K562 (cell line): ENCODE data around the gene VSIG10L. TPM values are rescaled to one million over a fixed set of nuclear protein-coding genes. Genes with fewer than 3 reads are reported as not detected.

Experiments
- ATAC-seq: fragments of 200-7000 bp; cut with Tn5 transposase; 3 replicates; pipeline ENCODE4 v1.9.1; 2020; ENCODE audit warnings: moderate library complexity
- BruUV-seq: library from RNA; stranded (reverse); fragments of 400-500 nt; replicated peaks from 2 replicates; lab custom pipeline; 2021; lab: Mats Ljungman, UMichigan
- CTCF ChIA-PET: fragments of 300-600 bp; formaldehyde crosslinking; extraction: SDS; loops from one replicate; lab custom pipeline; 2021; ENCODE audit warnings: low intra/inter-chr PET ratio; lab: Yijun Ruan, JAX
- POLR2A ChIA-PET: fragments of 300-600, 350-650 bp; sonication (Branson Sonifier 250); formaldehyde crosslinking; extraction: SDS; loops from one replicate; lab custom pipeline; 2021; ENCODE audit warnings: antibody characterized with exemption, inconsistent platforms; lab: Yijun Ruan, JAX
- DNase-seq, 4 experiments: peaks; one replicate each; pipeline versions ENCODE4 v3.0.0 to v3.0.0-alpha.2; 2011 to 2018; ENCODE audit warnings: low spot score in 3 of 4, mixed read lengths in 3 of 4; ENCODE audit errors: extremely low read depth in 1 of 4
- FAIRE-seq: peaks from 2 replicates; lab custom pipeline; 2011; peaks lifted over from hg19 to GRCh38; lab: Jason Lieb, UNC
- H2AFZ ChIP-seq: 2 replicates; pipeline ENCODE4 v1.6.0; 2011; ENCODE audit warnings: low read depth, low read length, control low read depth, inconsistent platforms
- H3K27ac ChIP-seq: fragments of 200-600 bp; 3 replicates; pipeline ENCODE4 v1.8.0; 2011; ENCODE audit warnings: low read depth, mild to moderate bottlenecking, control low read depth, inconsistent platforms, low read length, moderate library complexity, mixed read lengths; ENCODE audit errors: extremely low read depth
- H3K27me3 ChIP-seq, 2 experiments: fragments of 300-600 bp in 1 of 2; 2 replicates in 1 of 2; 3 replicates in 1 of 2; pipeline versions ENCODE4 v1.6.0 to v1.8.0; 2011; ENCODE audit warnings: inconsistent platforms in 2 of 2, low read length in 2 of 2, mild to moderate bottlenecking in 1 of 2, mixed read lengths in 1 of 2, moderate library complexity in 1 of 2; ENCODE audit not compliant: control insufficient read depth in 2 of 2, insufficient read depth in 2 of 2
- H3K36me3 ChIP-seq: fragments of 300-600 bp; 3 replicates; pipeline ENCODE4 v1.8.0; 2011; ENCODE audit warnings: mild to moderate bottlenecking, low read length, inconsistent platforms; ENCODE audit not compliant: control insufficient read depth, insufficient read depth
- H3K4me1 ChIP-seq, 2 experiments: fragments of 200-600 bp in 1 of 2; replicated peaks in 1 of 2; 2 replicates in 1 of 2; 3 replicates in 1 of 2; pipeline versions ENCODE4 v1.5.1 to v1.8.0; 2011; ENCODE audit warnings: inconsistent platforms in 2 of 2, low read length in 2 of 2, mild to moderate bottlenecking in 1 of 2, mixed read lengths in 1 of 2, moderate library complexity in 1 of 2; ENCODE audit not compliant: control insufficient read depth in 2 of 2, insufficient read depth in 2 of 2
- H3K4me2 ChIP-seq: 2 replicates; pipeline ENCODE4 v1.6.1; 2011; ENCODE audit warnings: low read length, control low read depth, inconsistent platforms, mixed read lengths; ENCODE audit not compliant: insufficient read depth
- H3K4me3 ChIP-seq: fragments of 200-600 bp; sonication (generic), shearing (Covaris generic); 2 replicates; pipeline ENCODE4 v1.5.1; 2016; ENCODE audit warnings: control low read depth, inconsistent platforms
- H3K79me2 ChIP-seq: fragments of 200-600 bp; 3 replicates; pipeline ENCODE4 v1.8.0; 2011; ENCODE audit warnings: low read length, inconsistent platforms; ENCODE audit not compliant: control insufficient read depth, insufficient read depth
- H3K9ac ChIP-seq, 2 experiments: 2 replicates each; pipeline versions ENCODE4 v1.6.0 to v1.6.1; 2011; ENCODE audit warnings: low read depth in 2 of 2, low read length in 2 of 2, control low read depth in 1 of 2, inconsistent platforms in 1 of 2, mild to moderate bottlenecking in 1 of 2, mixed read lengths in 1 of 2; ENCODE audit not compliant: insufficient read depth in 1 of 2
- H3K9me1 ChIP-seq: one replicate; pipeline ENCODE4 v1.6.0; 2011; ENCODE audit warnings: inconsistent platforms, mild to moderate bottlenecking, low read length, moderate library complexity; ENCODE audit not compliant: control insufficient read depth, insufficient read depth
- H3K9me3 ChIP-seq: replicated peaks from 2 replicates; pipeline ENCODE4 v1.5.1; 2011; ENCODE audit warnings: low read depth, low read length, inconsistent platforms; ENCODE audit not compliant: control insufficient read depth, insufficient read depth
- H4K20me1 ChIP-seq: replicated peaks from 2 replicates; pipeline ENCODE4 v1.6.1; 2011; ENCODE audit warnings: low read length, inconsistent platforms, mixed read lengths; ENCODE audit not compliant: control insufficient read depth, insufficient read depth
- MCM3 ChIP-seq: fragments of 450-650 bp; IDR thresholded peaks from 2 replicates; pipeline ENCODE4 v1.6.1; 2016
- NR2C1 ChIP-seq, 2 experiments: fragments of 450-650 bp; IDR thresholded peaks; 2 replicates each; pipeline ENCODE4 v1.6.1; 2017; ENCODE audit warnings: mild to moderate bottlenecking in 2 of 2, antibody characterized with exemption in 1 of 2, inconsistent platforms in 1 of 2, missing compliant biosample characterization in 1 of 2, missing genetic modification characterization in 1 of 2
- NUFIP1 ChIP-seq: fragments of 450-650 bp; IDR thresholded peaks from 2 replicates; pipeline ENCODE4 v1.6.1; 2018; ENCODE audit not compliant: partially characterized antibody
- PHF20 ChIP-seq: fragments of 450-650 bp; IDR thresholded peaks from 2 replicates; pipeline ENCODE4 v1.6.1; 2018; ENCODE audit not compliant: partially characterized antibody
- POLR2H ChIP-seq: IDR thresholded peaks from 2 replicates; pipeline ENCODE4 v1.6.1; 2016; ENCODE audit warnings: missing genetic modification characterization, low read depth, mild to moderate bottlenecking, control low read depth, missing compliant biosample characterization, moderate library complexity
- ZFP1 ChIP-seq: fragments of 450-650 bp; formaldehyde crosslinking; IDR thresholded peaks from 2 replicates; pipeline ENCODE4 v1.4.0; 2020; ENCODE audit warnings: mild to moderate bottlenecking, mixed read lengths
- ZNF24 ChIP-seq: fragments of 450-650 bp; IDR thresholded peaks from 2 replicates; pipeline ENCODE4 v1.6.1; 2016
- ZNF444 ChIP-seq: fragments of 250-450 bp; sonication (Bioruptor Pico); IDR thresholded peaks from 2 replicates; pipeline ENCODE4 v1.4.0; 2020; ENCODE audit warnings: mild to moderate bottlenecking, moderate library complexity
- ZNF75A ChIP-seq: fragments of 450-650 bp; formaldehyde crosslinking; IDR thresholded peaks from 2 replicates; pipeline ENCODE4 v1.4.0; 2020; ENCODE audit warnings: mild to moderate bottlenecking
- WGBS: fragments of 100-300 bp; shearing (Covaris generic); methylation state at CpG from one replicate; pipeline ENCODE4 v1.1.6; 2016; ENCODE audit warnings: low coverage, mixed read lengths; ENCODE audit not compliant: insufficient coverage; ENCODE audit errors: missing lambda C conversion rate; 5-methylcytosine and 5-hydroxymethylcytosine counted together
- in situ Hi-C: fragments of 300-500 bp; cut with MboI; formaldehyde crosslinking; loops from 4 replicates; pipeline ENCODE4 v1.15.0; 2018; ENCODE audit warnings: inconsistent platforms, mixed read lengths
- intact Hi-C: fragments of 100-400 bp; cut with micrococcal nuclease; formaldehyde crosslinking; loops from 2 replicates; pipeline ENCODE4 v1.14.2; 2022
- polyA plus RNA-seq, 8 experiments: library from polyadenylated mRNA; depleted of rRNA in 4 of 8; stranded (reverse) in 5 of 8; unstranded in 3 of 8; fragments of >200 nt; fragmentation: Nextera tagmentation in 2 of 8; fragmentation: Illumina TruSeq in 1 of 8; extraction: Ambion mirVana in 2 of 8; extraction: Trizol in 1 of 8; gene quantifications; 2 replicates each; pipeline versions ENCODE4 v1.2.1 to v1.2.3, GENCODE V29; 2011 to 2014; ENCODE audit warnings: inconsistent platforms in 1 of 8, missing spikeins in 1 of 8
- total RNA-seq, 7 experiments: library from RNA; depleted of rRNA in 6 of 7; stranded (reverse); fragments of >200 nt in 6 of 7; fragmentation: Illumina TruSeq in 2 of 7; extraction: Trizol in 2 of 7; gene quantifications; 2 replicates each; pipeline versions ENCODE4 v1.2.1 to v1.2.3, GENCODE V29; 2011 to 2021; ENCODE audit warnings: low replicate concordance in 1 of 7
- TF ChIP-seq, protein P1 (sequence below): sonication (generic); formaldehyde crosslinking; IDR thresholded peaks from 2 replicates; pipeline ENCODE4 v1.8.0; 2022; ENCODE audit warnings: mild to moderate bottlenecking, low read depth, missing genetic modification reagents
- TF ChIP-seq, protein P2 (sequence below), 2 experiments: fragments of 450-650 bp; conservative IDR thresholded peaks; 2 replicates each; pipeline ENCODE4 v1.6.1; 2017; ENCODE audit warnings: mild to moderate bottlenecking in 2 of 2, moderate library complexity in 2 of 2
- TF ChIP-seq, protein P3 (sequence below): IDR thresholded peaks from 2 replicates; pipeline ENCODE4 v1.6.1; 2011; ENCODE audit warnings: borderline replicate concordance, low read depth, mild to moderate bottlenecking, moderate library complexity, low read length; ENCODE audit not compliant: insufficient read depth, poor library complexity, severe bottlenecking
- TF ChIP-seq, protein P4 (sequence below): sonication (generic); formaldehyde crosslinking; IDR thresholded peaks from 2 replicates; pipeline ENCODE4 v1.8.1; 2023; ENCODE audit warnings: mild to moderate bottlenecking, missing genetic modification reagents

VSIG10L gene
- total and polyA plus RNA-seq, 9 of the 15 experiments (the other 6 are each of a cell fraction or from before 2014, with no cell fraction given) = 1.1 to 7.6 (median 2.2) TPM

DNA sequence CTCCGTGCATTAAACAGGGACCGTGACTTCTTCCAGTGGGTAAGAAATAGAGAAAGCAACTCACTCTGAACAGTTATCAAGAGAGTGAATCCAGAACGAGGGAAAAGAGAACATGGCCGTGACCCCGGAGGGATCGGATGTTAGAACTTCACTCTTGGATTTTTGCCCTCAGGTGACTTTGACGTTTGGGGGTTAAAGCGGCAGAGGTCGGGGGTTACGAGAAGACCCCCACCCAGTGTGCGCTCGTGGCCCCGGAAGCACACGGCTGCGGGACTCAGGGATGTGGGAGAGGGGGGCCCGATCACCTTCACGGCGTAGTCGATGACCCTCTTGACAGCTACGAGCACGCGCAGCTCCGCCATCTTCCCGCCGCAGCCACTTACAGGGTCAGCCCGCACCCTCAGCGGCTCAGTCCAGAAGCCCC, 24.0 kb upstream of the VSIG10L start, which contains the start of gene ETFB:
TSS of gene ETFB (minus strand) at position 424 of the 424 bp plus-strand sequence. CDS start at position 362, 62 bp downstream.
- ChIA-PET POLR2A (interaction anchor here (0.6 to 2.2 kb wide), 10 partner anchors 10 to 56 kb away, joined by 3 to 13 read pairs (median 4); partner anchors contain the start of gene VSIG10L), CTCF (no interaction called here)
- Histone ChIP-seq H3K9ac (peak within 1 kb of the TSS; percentile 96), H3K27me3 (no peaks in the 10 kb centered on the region), H3K9me3 (no peaks in the 10 kb centered on the region), H3K4me1 (peaks cover 28 to 50% of the 10 kb centered on the region in 2 experiments), H3K79me2 (peaks cover 61% of the 10 kb centered on the region), H3K4me3 (peak within 1 kb of the TSS; percentile 75), H3K36me3 (no peaks in the 10 kb centered on the region), H3K4me2 (peak within 1 kb of the TSS; percentile 96), H2AFZ (peak within 1 kb of the TSS; percentile 82), H4K20me1 (no peaks in the 10 kb centered on the region), H3K27ac (peak within 1 kb of the TSS; percentile 92), H3K9me1 (no peaks in the 10 kb centered on the region)
- FAIRE-seq = no peak
- 1% methylated on average over 27 of the region's 27 CpGs for WGBS
- in situ Hi-C loops = no loop called here
- TSS peak; percentile 85 for BruUV-seq
- intact Hi-C loops = loop anchor here (1.0 kb wide), 1 partner anchor 27 kb away; no protein-coding TSS in a partner anchor
- DNase-seq = no peak
- no peak for ATAC-seq
- peak; percentile 77 for TF ChIP-seq NR2C1 (IDR thresholded peaks at IDR 0.05)
- peak; percentile 85 for TF ChIP-seq NR2C1 (tag; IDR thresholded peaks at IDR 0.05)
- no peak for TF ChIP-seq NUFIP1
- TF ChIP-seq ZNF444 (CRISPR knock-in tag) = no peak
- no peak for TF ChIP-seq ZFP1 (CRISPR knock-in tag)
- no peak for TF ChIP-seq ZNF24
- no peak for TF ChIP-seq ZNF75A
- TF ChIP-seq, protein P1, sequence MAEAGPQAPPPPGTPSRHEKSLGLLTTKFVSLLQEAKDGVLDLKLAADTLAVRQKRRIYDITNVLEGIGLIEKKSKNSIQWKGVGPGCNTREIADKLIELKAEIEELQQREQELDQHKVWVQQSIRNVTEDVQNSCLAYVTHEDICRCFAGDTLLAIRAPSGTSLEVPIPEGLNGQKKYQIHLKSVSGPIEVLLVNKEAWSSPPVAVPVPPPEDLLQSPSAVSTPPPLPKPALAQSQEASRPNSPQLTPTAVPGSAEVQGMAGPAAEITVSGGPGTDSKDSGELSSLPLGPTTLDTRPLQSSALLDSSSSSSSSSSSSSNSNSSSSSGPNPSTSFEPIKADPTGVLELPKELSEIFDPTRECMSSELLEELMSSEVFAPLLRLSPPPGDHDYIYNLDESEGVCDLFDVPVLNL (CRISPR knock-in tag) = no peak
- TF ChIP-seq, protein P2, sequence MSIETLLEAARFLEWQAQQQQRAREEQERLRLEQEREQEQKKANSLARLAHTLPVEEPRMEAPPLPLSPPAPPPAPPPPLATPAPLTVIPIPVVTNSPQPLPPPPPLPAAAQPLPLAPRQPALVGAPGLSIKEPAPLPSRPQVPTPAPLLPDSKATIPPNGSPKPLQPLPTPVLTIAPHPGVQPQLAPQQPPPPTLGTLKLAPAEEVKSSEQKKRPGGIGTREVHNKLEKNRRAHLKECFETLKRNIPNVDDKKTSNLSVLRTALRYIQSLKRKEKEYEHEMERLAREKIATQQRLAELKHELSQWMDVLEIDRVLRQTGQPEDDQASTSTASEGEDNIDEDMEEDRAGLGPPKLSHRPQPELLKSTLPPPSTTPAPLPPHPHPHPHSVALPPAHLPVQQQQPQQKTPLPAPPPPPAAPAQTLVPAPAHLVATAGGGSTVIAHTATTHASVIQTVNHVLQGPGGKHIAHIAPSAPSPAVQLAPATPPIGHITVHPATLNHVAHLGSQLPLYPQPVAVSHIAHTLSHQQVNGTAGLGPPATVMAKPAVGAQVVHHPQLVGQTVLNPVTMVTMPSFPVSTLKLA (conservative IDR thresholded peaks at IDR 0.05) = peak; percentile 47 to 63; a peak in 3 of 4 replicates
- TF ChIP-seq MCM3 = no peak
- no peak for TF ChIP-seq PHF20
- TF ChIP-seq, protein P3, sequence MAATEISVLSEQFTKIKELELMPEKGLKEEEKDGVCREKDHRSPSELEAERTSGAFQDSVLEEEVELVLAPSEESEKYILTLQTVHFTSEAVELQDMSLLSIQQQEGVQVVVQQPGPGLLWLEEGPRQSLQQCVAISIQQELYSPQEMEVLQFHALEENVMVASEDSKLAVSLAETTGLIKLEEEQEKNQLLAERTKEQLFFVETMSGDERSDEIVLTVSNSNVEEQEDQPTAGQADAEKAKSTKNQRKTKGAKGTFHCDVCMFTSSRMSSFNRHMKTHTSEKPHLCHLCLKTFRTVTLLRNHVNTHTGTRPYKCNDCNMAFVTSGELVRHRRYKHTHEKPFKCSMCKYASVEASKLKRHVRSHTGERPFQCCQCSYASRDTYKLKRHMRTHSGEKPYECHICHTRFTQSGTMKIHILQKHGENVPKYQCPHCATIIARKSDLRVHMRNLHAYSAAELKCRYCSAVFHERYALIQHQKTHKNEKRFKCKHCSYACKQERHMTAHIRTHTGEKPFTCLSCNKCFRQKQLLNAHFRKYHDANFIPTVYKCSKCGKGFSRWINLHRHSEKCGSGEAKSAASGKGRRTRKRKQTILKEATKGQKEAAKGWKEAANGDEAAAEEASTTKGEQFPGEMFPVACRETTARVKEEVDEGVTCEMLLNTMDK = no peak
- TF ChIP-seq, protein P4, sequence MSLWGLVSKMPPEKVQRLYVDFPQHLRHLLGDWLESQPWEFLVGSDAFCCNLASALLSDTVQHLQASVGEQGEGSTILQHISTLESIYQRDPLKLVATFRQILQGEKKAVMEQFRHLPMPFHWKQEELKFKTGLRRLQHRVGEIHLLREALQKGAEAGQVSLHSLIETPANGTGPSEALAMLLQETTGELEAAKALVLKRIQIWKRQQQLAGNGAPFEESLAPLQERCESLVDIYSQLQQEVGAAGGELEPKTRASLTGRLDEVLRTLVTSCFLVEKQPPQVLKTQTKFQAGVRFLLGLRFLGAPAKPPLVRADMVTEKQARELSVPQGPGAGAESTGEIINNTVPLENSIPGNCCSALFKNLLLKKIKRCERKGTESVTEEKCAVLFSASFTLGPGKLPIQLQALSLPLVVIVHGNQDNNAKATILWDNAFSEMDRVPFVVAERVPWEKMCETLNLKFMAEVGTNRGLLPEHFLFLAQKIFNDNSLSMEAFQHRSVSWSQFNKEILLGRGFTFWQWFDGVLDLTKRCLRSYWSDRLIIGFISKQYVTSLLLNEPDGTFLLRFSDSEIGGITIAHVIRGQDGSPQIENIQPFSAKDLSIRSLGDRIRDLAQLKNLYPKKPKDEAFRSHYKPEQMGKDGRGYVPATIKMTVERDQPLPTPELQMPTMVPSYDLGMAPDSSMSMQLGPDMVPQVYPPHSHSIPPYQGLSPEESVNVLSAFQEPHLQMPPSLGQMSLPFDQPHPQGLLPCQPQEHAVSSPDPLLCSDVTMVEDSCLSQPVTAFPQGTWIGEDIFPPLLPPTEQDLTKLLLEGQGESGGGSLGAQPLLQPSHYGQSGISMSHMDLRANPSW (CRISPR knock-in tag) = no peak
- peak; percentile 76; the same call in 1 of the 2 replicates for TF ChIP-seq POLR2H
